ENCODE data around the gene CCDC174. TPM values are rescaled to one million over a fixed set of nuclear protein-coding genes. Genes with fewer than 3 reads are reported as not detected.
A peak's percentile ranks its signal among the peaks of the same experiment; 100 is the strongest.

Gene CCDC174
- total and polyA plus RNA-seq, 10 of the 15 experiments (the other 5 are each of a cell fraction or from before 2014, with no cell fraction given): 11.6 to 31.3 (median 19.1) TPM

GRCh38 chr3:14622368-14622767 is 29.2 kb upstream of the CCDC174 start:
- Histone ChIP-seq H3K27ac (ENCODE audit: control insufficient read depth, insufficient read depth) (no peak overlapping the region), H3K9ac (ENCODE audit: control insufficient read depth, insufficient read depth, low read length) (no peak overlapping the region), H3K79me2 (ENCODE audit: control insufficient read depth, insufficient read depth, low read length) (no peaks in the 10 kb centered on the region), H3K36me3 (ENCODE audit: control insufficient read depth in 2 of 2, insufficient read depth in 2 of 2, low read length in 1 of 2) (no peaks in the 10 kb centered on the region), H3K4me2 (ENCODE audit: control insufficient read depth, insufficient read depth) (no peak overlapping the region), H2AFZ (ENCODE audit: control insufficient read depth, low read depth, low read length) (no peak overlapping the region), H3K4me1 (ENCODE audit: control insufficient read depth, insufficient read depth, low read length) (no peaks in the 10 kb centered on the region), H3K4me3 (no peak overlapping the region), H4K20me1 (ENCODE audit: control insufficient read depth, insufficient read depth) (no peaks in the 10 kb centered on the region), H3K27me3 (replicated peaks in 1 of 2; ENCODE audit: control insufficient read depth in 2 of 2, insufficient read depth in 2 of 2, low read length in 1 of 2) (peaks cover 0 to 2% of the 10 kb centered on the region in 2 experiments; a peak in 2 of 4 replicates), H3K9me3 (replicated peaks; ENCODE audit: control insufficient read depth, insufficient read depth, low read length) (no peaks in the 10 kb centered on the region)
- DNase-seq (ENCODE audit: low read depth, low spot score) (no peak), FAIRE-seq (no peak), ATAC-seq (no peak)
- TF ChIP-seq, protein P1, sequence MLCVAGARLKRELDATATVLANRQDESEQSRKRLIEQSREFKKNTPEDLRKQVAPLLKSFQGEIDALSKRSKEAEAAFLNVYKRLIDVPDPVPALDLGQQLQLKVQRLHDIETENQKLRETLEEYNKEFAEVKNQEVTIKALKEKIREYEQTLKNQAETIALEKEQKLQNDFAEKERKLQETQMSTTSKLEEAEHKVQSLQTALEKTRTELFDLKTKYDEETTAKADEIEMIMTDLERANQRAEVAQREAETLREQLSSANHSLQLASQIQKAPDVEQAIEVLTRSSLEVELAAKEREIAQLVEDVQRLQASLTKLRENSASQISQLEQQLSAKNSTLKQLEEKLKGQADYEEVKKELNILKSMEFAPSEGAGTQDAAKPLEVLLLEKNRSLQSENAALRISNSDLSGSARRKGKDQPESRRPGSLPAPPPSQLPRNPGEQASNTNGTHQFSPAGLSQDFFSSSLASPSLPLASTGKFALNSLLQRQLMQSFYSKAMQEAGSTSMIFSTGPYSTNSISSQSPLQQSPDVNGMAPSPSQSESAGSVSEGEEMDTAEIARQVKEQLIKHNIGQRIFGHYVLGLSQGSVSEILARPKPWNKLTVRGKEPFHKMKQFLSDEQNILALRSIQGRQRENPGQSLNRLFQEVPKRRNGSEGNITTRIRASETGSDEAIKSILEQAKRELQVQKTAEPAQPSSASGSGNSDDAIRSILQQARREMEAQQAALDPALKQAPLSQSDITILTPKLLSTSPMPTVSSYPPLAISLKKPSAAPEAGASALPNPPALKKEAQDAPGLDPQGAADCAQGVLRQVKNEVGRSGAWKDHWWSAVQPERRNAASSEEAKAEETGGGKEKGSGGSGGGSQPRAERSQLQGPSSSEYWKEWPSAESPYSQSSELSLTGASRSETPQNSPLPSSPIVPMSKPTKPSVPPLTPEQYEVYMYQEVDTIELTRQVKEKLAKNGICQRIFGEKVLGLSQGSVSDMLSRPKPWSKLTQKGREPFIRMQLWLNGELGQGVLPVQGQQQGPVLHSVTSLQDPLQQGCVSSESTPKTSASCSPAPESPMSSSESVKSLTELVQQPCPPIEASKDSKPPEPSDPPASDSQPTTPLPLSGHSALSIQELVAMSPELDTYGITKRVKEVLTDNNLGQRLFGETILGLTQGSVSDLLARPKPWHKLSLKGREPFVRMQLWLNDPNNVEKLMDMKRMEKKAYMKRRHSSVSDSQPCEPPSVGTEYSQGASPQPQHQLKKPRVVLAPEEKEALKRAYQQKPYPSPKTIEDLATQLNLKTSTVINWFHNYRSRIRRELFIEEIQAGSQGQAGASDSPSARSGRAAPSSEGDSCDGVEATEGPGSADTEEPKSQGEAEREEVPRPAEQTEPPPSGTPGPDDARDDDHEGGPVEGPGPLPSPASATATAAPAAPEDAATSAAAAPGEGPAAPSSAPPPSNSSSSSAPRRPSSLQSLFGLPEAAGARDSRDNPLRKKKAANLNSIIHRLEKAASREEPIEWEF (IDR thresholded peaks at IDR 0.05; ENCODE audit: insufficient replicate concordance, low read depth, low read length): no peak
- peak in 1 of 2 experiments; percentile 9; a peak in 1 of 4 replicates for TF ChIP-seq BHLHE40 (IDR thresholded peaks at IDR 0.05; ENCODE audit: borderline replicate concordance in 1 of 2, low read depth in 2 of 2, low read length in 1 of 2)
- ChIA-PET CTCF (interaction anchor here (1.2 kb wide), 1 partner anchor 10 kb away, joined by 5 read pairs; no protein-coding TSS in a partner anchor), POLR2A (no interaction called here), SMC1A (ENCODE audit: uncharacterized antibody, unreplicated experiment) (interaction anchor here (0.8 to 1.3 kb wide), 2 partner anchors 33 to 158 kb away, joined by 3 to 4 read pairs; no protein-coding TSS in a partner anchor), RAD21 (ENCODE audit: unreplicated experiment) (no interaction called here)
- no TSS peak for BruUV-seq (replicated peaks)
- in situ Hi-C loops (cut with MboI) (no loop called here), intact Hi-C loops (cut with micrococcal nuclease; ENCODE audit: unreplicated experiment) (no loop called here)
- 25% methylated on average over 6 of the region's 6 CpGs for WGBS (ENCODE audit: insufficient coverage, insufficient replicate concordance, low lambda C conversion rate, missing lambda C conversion rate)
